ENCODE measurements around the gene PELO.

The PELO gene

GRCh38 chr5:52831786-52832511, 44.2 kb downstream of the PELO start:
- DNase-seq (ENCODE audit: low read depth): no peak

GRCh38 chr5:52834320-52834719, 46.6 kb downstream of the PELO start:
- no peak for DNase-seq (ENCODE audit: low read depth)

- no peak for DNase-seq (ENCODE audit: low read depth)
Observed at GRCh38 chr5:52837068-52837467, 49.4 kb downstream of the PELO start.
